ENCODE measurements around the gene TAB3.

GRCh38 chrX:30906726-30907125, 17.7 kb upstream of the TAB3 start:
- TF ChIP-seq CTCF (IDR thresholded peaks at IDR 0.05) (no peak), ZFX (IDR thresholded peaks at IDR 0.05; ENCODE audit: borderline replicate concordance) (no peak)
